Eye (tissue), 1 donor: Measurements from ENCODE around the gene PABPN1.
A peak's percentile ranks its signal among the peaks of the same experiment; 100 is the strongest.
"Not testable (repeated sequence)": the region's sequence is repeated elsewhere in the genome, so short reads cannot be mapped to it uniquely, and the experiment has no call there.

Experiments
- DNase-seq: peaks from one replicate; pipeline ENCODE4 v3.0.0-alpha.2; 2015

PABPN1 gene

GRCh38 chr14:23301969-23302289 lies 19.3 kb upstream of the PABPN1 start:
- DNase-seq: no peak

DNA sequence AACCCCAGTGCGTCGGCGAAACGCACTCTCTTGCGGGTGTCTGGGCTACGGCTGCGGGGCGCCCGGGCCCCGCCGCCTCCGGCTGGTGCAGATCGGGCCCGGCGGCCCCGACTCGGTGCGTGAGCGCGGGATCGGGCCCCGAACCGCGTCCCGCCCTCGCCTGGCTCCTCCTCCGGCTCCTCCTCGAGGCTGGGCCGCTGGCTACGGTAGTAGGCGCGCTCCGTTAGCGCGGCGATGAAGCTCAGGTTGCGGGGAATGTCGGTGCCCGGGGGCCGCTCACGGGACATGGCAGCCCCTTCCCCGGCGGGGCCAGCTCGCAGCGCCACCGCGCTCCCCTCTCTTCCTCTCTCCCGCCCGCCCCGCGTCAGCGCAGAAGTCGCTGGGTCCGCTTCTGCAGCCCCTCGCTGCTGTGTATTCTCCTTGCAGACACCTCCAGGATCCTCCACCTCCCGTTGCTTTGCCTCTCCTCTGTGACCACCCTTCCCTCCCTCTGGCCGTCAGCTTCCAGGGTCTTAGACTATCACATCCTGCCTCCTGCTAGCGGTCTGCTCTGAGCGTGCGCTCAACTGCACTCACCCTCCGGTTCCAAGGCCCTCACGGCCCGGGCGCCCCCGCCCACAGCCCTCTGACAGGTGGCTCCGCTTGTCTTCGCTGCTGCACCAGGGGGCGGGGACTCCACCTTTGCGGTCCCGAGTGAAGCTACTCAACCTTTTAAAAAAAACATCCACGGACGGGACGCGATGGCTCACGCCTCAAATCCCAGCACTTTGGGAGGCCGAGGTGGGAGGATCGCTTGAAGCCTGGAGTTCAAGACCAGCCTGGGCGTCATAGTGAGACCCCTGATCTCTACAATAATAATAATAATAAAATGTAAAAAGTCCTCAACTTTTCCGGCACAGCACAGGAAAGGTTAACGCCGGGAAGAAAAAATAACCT lies 18.7 kb upstream of the PABPN1 start, which contains the start of gene PPP1R3E:
Gene PPP1R3E, minus strand, starts transcription at position 570 of the 936 bp plus-strand sequence. Its CDS starts 283 bp downstream, at position 287.
- DNase-seq: peak; percentile 85

GRCh38 chr14:23306412-23307145 lies 14.7 kb upstream of the PABPN1 start, which contains the start of gene BCL2L2:
BCL2L2 (plus strand) TSS chr14:23306833; CDS start chr14:23307768, 935 bp downstream.
- DNase-seq: peak; percentile 98

GRCh38 chr14:23307146-23307530 lies 14.1 kb upstream of the PABPN1 start:
- DNase-seq: no peak

GRCh38 chr14:23307687-23308644 lies 13.3 kb upstream of the PABPN1 start:
- no peak for DNase-seq

DNA sequence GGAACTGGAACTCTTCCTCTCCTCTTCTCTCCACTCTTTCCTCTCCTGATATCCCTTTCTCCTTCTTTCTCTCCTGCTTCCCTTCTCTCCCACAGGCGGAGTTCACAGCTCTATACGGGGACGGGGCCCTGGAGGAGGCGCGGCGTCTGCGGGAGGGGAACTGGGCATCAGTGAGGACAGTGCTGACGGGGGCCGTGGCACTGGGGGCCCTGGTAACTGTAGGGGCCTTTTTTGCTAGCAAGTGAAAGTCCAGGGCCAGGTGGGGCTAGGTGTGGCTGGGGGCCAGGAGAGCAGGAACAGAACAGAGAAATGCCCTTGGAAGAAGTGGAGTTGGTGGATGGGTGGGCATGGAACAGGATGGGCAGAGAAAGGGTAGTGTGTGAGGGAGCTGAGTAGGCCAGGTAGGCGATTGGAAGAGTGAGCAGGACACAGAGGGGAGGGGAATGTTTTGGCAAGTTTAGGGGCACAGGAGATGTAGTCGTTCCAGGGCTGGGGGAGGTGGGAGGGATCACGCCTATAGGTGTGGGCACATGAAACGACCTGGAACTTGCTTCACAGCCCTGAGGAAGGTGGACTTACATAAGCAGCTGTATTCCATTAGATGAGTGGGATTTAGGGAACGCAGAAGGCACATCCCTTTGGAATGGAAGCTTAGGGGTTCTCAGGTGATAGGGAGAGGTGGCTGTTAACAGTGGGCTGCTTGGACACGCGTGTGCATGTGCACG lies 12.4 kb upstream of the PABPN1 start:
- no peak for DNase-seq

- DNase-seq: no peak
Observed at GRCh38 chr14:23310546-23310945, 10.7 kb upstream of the PABPN1 start.

DNA sequence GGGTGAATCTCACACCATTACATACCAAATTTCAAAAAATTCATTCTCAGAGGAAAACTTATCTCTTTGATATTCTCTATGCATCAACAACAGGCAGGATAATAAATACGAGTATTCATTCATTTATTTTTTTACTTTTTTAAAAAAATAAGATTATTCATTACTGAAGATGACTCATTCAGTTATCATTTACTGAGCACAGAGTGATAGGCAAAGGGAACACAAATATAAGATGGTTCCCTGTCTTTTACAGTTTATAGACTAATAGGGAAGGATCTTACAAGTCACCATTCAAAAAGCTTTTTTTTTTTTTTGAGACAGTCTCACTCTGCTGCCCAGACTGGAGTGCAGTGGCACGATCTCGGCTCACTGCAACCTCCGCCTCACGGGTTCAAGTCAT lies 5.0 kb upstream of the PABPN1 start:
- DNase-seq: no peak

DNA sequence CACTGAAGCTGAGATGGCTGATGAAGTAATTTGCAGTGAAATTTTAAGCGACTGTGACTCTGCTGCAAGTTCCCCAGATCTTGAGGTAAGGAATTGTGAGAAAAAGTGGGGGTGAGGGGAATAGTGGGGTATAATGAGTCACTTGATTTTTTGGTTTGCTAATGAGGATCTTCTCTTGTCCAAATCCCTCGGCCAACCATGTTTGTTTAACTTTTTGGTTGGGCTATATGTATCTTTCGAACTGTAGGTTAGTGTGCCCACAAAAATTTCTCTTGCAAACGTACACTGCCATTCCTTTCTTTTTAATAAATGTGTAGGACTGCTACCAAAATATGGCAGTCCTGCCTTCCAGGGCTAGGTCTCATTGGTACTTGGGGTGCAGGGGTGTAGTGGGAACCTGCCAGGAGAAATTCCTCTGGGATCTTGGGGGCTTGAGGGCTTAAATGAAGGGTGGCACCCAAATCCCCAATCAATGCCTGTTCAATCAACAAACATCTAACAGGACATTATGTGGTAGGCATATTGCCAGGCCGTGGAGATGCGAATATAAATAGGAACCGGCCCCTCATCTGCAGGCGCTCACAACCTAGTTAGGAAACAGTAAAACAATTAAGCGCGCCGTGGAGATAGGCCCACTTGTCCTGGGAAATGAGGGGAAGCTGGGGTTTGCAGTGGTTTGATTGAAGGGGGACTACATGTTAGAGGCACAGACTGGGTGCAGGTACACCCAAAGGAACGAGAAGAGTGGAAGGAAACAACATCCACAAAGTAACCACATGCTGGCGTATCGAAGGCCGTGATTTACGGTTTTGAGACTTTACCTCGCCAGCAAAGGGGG lies 1.3 kb upstream of the PABPN1 start:
- no peak for DNase-seq

GRCh38 chr14:23321572-23322547 lies 603 bp downstream of the PABPN1 start:
- DNase-seq: peak; percentile 80

DNA sequence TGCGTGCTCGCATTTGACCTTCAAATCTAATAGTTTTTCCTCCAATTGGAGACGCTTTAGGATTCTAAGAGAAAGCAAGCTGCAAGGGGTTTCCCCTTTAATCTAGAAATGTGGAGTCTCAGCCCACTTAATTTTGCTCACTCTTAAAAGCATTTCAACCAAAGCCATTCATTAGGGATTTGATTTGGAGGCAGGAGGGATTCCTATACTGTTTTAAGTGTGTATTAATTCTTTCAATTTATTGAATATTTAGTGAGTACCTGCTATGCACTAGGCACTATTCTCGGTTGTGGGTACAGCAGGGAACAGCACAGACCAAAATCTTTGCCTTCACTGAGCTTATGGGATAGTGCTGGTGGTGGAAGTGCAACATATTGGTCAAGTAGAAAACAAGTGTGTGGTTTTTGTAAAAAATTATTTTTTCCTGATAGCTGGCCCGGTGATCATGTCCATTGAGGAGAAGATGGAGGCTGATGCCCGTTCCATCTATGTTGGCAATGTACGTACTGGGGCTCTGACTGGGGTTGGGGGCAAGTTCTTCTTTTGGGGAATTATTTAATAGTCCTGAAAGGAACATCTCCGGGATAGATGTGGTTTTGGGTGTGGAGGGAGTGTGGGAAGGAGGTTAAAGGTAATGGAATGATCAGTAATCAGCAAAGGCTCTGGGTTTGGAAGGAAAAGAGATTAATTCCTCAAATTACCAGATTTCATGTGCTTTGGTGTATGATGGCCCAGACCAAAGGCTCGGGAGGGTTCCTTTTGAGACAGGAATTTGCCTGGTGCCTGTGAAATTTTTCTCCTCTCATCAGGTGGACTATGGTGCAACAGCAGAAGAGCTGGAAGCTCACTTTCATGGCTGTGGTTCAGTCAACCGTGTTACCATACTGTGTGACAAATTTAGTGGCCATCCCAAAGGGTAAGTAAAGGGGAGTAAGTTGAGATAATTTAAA lies 1.6 kb downstream of the PABPN1 start:
- DNase-seq: no peak

GRCh38 chr14:23323838-23324454 lies 2.7 kb downstream of the PABPN1 start:
- DNase-seq: no peak

GRCh38 chr14:23324455-23324846 lies 3.2 kb downstream of the PABPN1 start:
- DNase-seq: no peak

- DNase-seq: no peak
Observed at GRCh38 chr14:23324993-23325392, 3.7 kb downstream of the PABPN1 start.

GRCh38 chr14:23325746-23326145 lies 4.5 kb downstream of the PABPN1 start:
- DNase-seq: not testable (repeated sequence)

DNA sequence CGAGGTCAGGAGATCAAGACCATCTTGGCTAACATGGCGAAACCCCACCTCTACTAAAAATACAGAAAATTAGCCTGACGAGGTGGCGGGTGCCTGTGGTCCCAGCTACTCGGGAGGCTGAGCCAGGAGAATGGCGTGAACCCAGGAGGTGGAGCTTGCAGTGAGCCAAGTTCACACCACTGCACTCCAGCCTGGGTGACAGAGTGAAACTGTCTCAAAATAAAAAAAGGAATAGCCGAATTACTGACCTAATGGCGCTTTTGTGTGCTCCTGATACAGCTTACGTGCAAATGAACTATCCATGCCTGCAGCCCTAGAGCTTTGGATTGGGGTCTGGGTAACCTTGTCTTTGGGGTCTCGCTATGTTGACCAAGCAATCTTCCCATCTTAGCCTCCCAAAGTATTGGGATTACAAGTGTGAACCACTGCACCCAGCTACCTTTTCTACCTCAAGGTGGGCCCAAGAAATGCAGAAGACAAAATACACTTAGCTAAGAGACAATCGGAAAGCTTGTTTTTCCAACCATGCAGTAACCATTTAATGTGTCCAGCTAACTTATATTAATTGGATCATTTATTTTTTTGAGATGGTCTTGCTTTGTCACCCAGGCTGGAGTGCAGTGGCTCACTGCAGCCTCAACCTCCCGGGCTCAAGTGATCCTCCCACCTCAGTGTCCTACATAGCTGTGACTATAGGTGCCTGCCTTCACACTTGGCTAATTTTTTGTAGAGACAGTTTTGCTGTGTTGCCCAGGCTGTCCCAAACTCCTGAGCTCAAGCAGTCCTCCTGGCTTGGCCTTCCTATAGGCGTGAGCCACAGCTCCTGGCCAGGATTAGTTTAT lies 5.5 kb downstream of the PABPN1 start:
- no peak for DNase-seq
